Epithelial cell of prostate (primary cell): ENCODE measurements around the gene GPT2.

Experiments
- DNase-seq: peaks from one replicate; pipeline ENCODE4 v3.0.0-alpha.2; 2011; ENCODE audit warnings: low read depth, low spot score
- H3K27ac ChIP-seq: fragments of 450-650 bp; 2 replicates; pipeline ENCODE4 v1.5.1; 2017; ENCODE audit warnings: mild to moderate bottlenecking

The GPT2 gene

DNA sequence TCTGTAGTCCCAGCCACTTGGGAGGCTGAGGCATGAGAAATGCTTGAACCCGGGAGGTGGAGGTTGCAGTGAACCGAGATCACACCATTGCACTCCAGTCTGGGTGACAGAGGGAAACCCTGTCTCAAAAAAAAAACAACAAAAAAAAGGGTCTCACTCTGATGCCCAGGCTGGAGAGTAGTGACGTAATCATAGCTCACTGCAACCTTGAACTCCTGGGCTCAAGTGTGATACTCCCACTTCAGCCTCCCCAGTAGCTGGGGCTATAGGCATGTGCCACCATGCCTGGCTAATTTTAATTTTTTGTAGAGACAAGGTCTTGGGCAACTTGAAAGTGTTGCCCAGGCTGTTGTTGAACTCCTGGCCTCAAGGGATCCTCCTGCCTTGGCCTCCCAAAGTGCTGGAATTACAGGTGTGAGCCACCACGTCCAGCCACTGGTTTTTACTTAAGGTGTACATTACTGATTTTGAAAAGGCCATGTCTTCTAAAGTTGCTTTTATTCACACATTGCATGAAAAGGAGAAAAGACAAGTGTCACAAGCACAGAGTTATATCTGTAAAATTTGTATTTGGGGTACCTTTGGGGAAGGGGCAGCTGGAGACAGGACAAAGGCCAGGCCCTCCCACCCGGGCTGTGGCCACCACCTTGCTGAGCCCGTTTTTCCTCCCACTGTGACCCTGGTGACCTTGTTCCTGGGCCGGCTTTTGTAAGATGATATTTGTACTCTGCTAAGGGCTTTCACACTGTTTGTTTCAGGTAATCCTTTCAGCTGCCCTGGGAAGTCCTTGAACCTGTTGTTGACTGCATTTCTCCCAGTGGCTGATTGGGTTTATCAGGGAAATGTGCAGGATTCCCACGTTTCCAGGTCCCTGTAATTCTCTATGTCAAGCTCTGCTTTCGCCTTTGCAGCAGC, 11.5 kb downstream of the GPT2 start:
- DNase-seq: no peak
- H3K27ac ChIP-seq: no peak overlapping the region

DNA sequence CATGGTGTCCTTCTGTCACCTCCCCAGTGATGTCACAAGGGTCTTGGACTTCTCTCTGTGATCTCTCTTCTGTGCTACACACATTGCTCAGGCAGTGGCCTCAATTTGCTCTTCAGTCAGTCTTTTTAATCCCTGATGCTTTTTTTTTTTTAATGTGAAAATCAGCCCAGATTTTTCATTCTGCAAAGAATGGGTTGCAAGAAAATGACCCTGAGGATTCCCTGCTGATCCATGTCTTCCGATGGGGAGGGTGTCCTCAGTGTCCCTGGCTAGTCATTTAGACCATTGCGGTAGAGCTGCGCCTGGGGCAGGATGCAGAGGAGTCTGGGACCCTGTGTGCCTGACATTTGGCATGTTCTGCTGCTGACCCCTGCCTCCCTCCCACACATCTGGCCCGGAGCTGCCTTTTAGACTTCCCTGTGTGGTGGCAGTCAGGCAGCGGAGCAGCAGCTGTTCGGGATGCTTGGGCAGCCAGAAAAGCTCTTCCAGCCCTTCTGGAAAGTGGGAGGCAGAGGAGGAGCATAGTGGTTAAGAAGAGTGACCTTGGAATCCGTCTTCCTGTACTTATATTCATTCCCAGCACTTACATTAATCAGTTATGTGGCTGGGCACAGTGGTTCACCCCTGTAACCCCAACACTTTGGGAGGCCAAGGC, 12.3 kb downstream of the GPT2 start:
- H3K27ac ChIP-seq: no peak overlapping the region
- DNase-seq: no peak

DNA sequence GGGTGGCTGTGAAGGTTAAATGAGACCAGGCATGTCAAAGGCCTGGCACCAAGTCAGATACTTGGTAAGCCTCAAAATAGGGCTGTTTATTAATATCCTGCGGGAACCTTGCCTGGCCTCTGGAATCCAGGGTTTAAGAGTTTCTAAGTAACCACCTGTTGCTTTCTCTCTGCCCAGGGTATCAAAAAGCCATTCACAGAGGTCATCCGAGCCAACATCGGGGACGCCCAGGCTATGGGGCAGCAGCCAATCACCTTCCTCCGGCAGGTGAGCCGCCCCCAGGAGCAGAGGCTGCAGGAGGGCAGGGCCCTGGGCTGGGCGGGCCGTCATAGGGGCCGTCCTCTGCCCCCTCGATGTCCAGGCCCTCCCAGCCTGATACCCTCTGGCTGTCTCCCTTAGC, 13.3 kb downstream of the GPT2 start:
- no peak for DNase-seq
- no peak overlapping the region for H3K27ac ChIP-seq

DNA sequence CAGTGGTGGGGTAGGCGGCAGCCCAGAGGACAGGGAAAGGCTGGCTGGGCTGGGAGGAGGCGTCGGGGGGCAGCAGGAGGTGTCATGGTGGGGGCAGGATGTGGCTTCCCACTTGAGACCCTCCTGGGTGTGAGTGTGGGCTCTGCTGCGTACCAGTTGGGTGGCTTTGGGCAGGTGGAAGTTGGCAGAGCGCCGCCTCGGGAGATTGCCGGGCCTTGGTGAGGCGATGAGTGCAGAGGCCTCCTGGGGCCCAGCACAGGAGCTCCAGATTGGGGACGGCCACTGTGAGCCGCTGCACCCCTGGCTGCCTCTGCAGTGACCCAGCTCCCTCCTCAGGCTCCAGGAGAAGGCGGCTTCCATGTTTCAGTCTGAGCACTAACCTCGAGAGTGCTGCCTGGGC, 13.8 kb downstream of the GPT2 start:
- no peak overlapping the region for H3K27ac ChIP-seq
- no peak for DNase-seq

DNA sequence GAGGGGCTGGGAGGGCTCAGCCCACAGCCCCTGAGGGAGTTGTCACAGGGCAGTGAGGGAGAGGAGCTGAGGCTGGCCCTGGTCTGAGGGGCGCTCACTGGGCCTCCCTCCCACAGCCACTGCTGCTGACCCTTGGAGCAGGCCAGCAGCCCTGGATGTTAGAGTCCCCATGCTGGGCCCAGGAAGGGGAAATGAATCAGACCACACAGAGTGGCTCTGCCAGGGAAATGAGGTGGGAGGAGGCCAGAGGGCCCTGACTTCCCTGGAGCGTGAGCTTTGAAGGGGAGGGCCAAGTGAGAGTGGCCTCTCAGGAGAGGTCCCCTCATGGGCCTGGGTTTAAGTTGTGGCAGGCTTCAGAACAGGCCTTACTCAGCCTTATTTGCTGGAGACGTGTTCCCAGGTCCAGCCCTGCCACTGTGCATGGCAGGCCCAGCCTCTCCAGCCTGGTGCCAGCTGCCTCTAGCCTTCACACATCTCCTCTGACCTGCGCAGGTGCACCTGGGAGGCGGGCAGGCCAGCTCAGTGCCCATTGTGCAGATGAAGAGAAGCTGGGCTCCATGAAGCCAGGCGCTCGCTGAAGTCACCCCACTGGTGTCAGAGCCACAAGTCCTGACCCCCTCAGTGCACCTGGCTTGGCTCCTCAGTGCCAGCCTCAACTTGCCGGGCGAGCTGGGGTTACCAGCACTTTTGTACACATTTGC, 15.4 kb downstream of the GPT2 start:
- H3K27ac ChIP-seq: no peak overlapping the region
- no peak for DNase-seq

DNA sequence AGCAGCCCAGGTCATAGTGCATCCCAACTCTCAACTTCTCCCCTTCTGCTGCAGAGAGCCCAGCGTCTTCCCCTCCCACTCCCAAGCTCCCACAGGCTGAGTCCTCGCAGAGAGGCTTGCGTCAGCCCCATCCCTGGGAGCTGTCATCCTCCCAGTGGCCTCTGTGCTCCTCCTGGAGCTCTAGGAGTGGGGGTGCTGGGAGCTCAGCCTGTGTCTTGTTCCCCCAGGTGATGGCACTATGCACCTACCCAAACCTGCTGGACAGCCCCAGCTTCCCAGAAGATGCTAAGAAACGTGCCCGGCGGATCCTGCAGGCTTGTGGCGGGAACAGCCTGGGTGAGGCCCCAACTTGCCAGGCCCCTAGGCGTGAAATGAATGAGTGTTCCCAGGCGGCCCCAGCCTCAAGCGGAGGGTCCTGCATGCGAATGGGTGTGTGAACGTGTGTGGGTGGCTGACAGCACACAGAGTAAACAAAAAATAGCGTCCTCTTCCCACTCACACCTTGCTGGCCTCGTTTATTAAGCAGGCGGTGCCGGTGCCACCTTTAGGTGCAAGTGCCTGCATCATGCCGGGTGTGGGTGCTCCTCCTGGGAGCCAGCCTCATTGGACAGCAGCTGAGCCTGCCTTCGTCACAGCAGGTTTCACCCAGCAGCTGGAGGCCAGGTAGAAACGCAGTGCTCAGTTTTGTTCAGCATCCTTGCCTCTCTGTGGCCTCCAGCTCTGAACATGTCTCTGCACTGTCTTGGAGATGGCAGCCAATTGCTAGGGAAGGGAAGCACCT, 16.5 kb downstream of the GPT2 start:
- no peak overlapping the region for H3K27ac ChIP-seq
- no peak for DNase-seq

DNA sequence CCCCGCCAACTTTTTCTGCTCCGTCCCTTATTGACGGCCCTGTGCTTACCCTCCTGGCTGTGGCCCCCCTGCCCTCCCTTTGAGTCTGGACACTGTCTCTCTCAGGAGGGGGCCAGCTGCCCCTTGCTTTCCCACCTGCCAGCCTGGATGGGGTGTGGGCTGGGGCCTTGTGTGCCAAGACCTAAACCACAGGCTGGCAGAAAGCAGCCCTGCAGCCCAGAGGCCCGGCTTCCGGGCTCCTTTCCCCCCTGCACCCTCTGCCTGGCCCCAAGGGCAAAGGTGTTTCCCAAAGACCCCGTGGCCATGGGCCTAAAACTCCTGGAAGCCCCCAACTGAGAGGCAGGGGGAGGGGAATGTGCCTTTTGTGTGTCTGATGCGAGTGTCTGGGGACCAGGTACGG, 17.5 kb downstream of the GPT2 start:
- DNase-seq: no peak
- no peak overlapping the region for H3K27ac ChIP-seq

DNA sequence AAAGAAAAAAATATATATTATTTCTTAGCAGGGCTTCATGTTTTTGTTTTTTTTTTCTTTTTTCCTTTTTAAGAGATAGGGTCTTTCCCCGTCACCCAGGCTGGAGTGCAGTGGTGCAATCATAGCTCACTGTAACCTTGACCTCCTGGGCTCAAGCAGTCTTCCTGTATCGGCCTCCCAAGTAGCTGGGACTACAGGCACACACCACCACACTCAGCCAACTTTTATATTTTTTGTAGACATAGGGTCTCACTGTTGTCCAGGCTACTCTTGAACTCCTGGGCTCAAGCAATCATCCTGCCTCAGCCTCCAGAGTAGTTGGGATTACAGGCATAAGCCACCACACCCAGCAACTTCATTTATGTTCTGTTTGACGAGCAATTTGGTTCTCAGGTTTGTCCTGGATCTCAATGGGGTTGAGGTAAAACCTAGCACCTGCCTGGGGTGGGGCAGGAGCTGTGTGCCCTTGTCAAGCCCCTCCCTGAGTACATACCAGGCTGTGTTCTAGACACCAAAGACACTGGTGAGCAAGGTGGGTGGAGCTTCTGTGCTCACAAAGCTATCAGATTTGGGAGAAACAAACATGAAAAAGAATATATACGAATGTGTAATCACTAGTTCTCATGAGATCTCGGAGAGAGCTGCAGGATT, 19.2 kb downstream of the GPT2 start:
- no peak overlapping the region for H3K27ac ChIP-seq
- DNase-seq: no peak

DNA sequence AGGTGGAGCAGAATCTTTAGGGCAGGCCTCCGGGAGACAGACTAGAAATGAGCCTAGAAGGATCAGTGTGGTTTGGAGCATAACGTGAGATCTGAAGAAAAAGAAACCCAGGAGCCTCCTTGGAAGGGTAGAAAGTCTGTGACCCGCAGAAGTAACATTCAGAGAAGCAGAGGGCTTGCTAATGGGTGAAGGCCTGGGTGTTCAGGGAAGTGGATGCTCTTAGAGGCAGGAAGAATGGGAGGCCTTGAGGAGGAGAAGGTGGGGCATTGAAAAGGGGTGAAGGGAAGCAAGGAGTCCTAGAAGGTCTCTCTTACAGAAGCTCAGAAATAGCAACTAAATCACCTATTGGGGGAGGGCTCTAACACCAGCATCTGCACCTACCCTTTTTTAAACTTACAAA, 20.3 kb downstream of the GPT2 start:
- DNase-seq: no peak
- H3K27ac ChIP-seq: no peak overlapping the region

DNA sequence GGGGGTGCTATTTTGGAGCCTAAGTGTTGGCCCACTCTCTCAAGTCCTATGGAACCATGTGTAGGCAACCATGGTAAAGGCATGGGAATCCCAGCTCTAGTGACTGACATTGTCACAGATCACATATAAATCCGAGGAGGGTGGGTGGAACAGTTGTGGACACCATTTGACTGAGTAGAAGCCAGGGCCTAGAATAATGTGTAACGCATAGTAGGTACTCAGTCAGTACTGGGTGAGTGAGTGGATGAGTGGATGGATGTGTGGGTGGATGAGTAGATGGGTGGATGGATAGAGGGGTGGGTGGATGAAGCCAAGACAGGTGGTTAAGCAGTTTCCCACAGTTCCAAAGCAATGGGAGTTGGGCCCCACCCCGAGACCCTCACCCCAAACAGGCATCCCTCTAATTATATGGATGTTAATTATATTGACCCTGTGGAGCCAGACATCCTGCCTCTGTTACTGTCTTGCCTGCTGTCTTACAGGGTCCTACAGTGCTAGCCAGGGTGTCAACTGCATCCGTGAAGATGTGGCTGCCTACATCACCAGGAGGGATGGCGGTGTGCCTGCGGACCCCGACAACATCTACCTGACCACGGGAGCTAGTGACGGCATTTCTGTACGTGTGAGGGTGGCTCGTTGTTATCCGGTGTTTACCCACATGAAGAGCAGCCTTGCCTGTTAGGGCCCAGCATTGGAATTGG, 22.3 kb downstream of the GPT2 start:
- no peak overlapping the region for H3K27ac ChIP-seq
- DNase-seq: no peak

DNA sequence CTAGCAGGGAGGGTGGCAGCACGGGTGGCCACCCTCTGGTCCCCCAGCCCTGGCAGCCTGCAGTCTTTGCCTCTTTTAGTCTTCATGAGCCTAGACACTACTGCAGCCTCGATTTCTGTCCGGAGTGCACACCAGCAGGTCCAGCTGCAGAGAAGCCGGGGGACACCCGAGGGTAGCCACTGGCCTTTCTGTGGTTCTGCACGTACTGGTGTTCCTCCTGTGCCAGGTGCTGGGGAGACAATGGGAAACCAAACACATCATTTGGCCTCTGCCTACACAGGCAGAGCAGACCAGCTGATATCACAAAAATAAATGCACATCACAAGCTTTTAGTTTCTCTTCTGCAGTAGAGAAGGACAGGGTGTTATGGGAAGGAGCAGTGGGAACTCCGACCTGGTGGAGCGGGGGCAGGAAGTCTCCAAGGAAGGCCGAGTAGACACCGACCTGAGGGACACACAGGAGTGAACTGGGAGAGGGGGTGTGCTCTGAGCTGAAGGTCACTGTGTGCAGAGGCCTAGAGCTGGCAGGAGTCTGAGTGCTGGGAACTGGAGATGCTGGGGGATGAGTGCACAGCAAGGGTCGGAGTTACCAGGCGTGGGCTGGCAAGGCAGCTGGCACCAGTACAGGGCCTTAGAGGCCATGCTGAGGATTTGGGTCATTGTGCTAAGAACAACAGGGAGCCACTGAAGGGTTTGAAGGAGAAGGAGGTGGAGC, 23.1 kb downstream of the GPT2 start:
- no peak overlapping the region for H3K27ac ChIP-seq

DNA sequence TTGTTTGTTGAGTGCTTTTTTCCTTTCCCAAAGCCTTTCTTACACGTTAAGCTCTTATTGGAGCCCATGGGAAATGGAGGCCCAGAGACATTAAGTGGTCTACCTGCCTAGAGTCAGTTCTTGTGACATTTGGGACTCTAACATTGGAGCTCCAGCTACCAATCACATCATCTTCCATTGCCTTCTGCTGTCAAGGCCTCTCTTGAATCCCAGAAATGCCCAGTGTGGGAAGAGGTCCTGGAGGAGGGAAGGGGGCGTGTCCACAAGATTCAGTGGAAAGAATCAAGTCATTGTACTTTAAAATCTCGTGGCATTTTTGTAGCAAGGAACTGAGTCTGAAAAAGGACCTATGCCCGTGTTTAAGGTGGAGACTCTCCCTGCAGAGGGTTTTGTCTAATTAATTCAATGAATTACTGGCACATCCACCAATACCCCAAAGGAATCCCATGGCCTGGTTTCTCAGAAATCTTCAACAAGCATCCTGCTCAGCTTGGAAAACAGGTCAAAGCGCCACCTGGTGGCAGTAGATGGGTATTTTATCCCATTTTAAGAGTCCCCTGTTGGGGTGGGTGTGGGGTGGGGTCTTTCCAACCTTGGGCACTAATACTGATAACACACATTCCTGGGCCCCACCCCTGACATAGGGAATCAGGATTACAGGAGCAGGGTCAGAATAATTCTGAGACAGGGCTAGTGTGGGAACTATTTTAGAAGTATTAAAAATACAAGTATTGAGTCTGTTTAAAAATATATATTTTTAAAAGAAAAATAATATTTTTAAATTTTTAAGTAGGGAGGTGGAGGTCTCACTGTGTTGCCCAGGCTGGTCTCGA, 24.6 kb downstream of the GPT2 start:
- no peak overlapping the region for H3K27ac ChIP-seq
- DNase-seq: no peak

More for the DNA sequence above, 23.1 kb downstream of the GPT2 start:
- no peak for DNase-seq

DNA sequence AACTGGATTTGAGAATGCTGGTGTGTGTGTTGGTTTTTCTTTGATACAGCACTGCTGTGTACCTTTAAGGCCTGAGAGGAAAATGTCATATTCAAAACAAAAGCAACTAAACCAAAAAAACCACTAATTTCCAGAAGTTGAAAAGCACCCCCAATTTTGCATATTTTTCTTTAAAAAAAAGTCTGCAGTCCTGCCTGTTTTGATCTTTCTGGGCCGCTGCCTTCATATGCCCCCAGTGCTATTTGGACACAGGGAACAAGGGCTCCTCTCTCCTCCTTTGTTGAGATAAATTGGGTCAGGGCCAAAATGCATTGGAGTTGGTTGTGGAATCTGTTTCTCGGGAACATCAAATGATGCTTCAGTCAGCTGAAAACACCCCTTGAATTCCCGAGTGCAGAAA, 26.9 kb downstream of the GPT2 start:
- no peak for DNase-seq
- H3K27ac ChIP-seq: no peak overlapping the region

DNA sequence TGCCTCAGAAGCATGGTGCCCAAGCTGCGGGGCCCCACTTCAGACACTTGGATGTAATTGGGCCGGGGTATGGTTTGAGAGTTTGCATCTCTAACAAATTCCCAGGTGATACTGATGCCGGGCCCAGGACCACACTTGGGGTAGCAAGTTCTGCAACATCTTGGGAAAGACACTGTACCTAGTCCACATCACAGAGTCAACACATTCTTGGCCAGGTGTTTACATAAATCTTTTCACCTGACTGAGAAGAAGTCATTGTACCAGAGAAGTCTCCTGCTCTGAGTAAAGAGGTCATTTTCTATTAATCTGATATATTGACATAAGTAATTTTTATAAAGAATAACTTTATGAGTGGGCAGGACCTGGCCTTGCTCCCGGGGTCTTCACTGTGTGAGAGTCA, 27.5 kb downstream of the GPT2 start:
- no peak for DNase-seq
- no peak overlapping the region for H3K27ac ChIP-seq

DNA sequence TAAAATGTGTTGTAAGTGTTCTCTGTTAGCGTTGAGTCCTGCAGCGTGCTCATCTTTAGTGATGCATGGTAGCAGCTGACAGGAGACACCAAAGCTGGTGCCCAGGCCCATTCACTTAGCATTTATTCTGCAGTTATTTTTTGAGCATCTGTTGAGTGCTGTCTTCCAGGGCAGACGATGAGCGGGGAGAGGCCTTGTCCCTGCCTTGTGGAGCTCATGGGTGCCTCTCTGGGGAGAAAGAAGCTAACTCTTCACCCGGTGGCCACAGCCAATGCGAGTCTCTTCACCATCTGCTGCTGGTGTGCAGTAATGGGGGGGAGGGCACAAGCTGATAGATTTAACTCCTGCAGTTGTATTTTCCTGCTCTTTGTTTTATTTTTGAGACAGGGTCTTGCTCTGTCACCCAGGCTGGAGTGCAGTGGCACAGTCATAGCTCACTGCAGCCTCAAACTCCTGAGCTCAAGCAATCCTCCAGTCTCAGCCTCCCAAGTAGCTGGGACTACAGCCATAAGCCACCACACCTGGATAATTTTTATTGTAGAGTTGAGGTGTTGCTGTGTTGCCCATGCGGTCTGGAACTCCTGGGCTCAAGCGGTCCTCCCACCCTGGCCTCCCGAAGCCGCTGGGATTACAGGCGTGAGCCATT, 30.5 kb downstream of the GPT2 start:
- no peak for DNase-seq
- H3K27ac ChIP-seq: no peak overlapping the region

DNA sequence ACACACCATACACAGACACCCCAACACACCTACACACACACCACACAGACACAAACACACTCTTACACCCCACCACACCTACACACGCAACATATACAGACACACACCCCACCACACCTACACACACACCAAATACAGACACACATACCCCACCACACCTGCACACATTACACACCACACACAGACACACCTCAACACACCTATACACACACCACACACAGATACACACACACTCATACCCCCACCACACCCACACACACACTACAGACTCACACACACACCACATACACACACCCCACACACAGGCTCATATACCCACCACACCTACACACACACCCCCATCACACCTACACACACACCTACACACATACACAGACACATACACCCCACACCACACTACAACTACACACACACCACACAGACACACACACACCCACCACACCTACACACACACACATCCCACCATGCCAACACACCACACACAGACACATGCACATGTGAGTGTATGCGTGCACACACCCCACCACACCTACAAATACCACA, 31.4 kb downstream of the GPT2 start:
- H3K27ac ChIP-seq: no peak overlapping the region
- DNase-seq: no peak

DNA sequence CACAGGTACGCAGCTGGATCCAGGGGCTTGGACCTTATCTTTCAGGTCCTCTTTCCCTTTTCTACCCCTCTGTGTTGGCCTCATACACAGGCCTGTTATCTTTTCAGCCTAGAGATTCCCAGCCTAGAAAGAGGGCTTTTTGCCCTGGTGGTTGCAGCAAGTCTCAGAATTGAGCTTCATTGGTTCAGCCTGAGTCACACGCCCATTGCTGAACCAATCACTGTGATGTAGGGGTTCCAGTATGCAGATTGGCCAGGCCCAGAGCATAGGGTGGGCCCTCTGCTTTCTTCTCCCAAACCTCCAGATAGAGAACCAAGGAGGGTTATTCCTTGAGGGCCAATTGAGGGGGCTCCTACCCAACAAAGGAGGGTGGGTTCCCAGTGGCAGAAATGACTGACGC, 32.8 kb downstream of the GPT2 start:
- DNase-seq: no peak
- H3K27ac ChIP-seq: no peak overlapping the region
